HEK293 (cell line): ENCODE data around the gene DCC.

Source experiments
- ATF2 ChIP-seq: fragments of 450-650 bp; formaldehyde crosslinking; IDR thresholded peaks from 2 replicates; pipeline ENCODE4 v1.5.1; 2016; ENCODE audit warnings: missing biosample characterization, missing genetic modification characterization, low read depth
- CTCF ChIP-seq: fragments of 450-650 bp; formaldehyde crosslinking; IDR thresholded peaks from 2 replicates; pipeline ENCODE4 v1.5.1; 2016; ENCODE audit warnings: missing biosample characterization, missing genetic modification characterization
- HOXA7 ChIP-seq: sonication (generic); formaldehyde crosslinking; IDR thresholded peaks from 2 replicates; pipeline ENCODE4 v1.8.1; 2022; ENCODE audit warnings: missing genetic modification reagents, borderline replicate concordance
- PRDM10 ChIP-seq: fragments of 450-650 bp; formaldehyde crosslinking; IDR thresholded peaks from 2 replicates; pipeline ENCODE4 v1.5.1; 2016; ENCODE audit warnings: missing biosample characterization, missing genetic modification characterization
- TCF7L2 ChIP-seq: IDR thresholded peaks from 2 replicates; pipeline ENCODE4 v1.6.1; 2011; ENCODE audit warnings: low read depth, mild to moderate bottlenecking, inconsistent platforms, low read length, moderate library complexity, borderline replicate concordance
- TRIM28 ChIP-seq: IDR thresholded peaks from 2 replicates; pipeline ENCODE4 v1.6.1; 2011; ENCODE audit warnings: low read length, control low read depth, borderline replicate concordance
- ZBTB11 ChIP-seq: fragments of 450-650 bp; formaldehyde crosslinking; conservative IDR thresholded peaks from 2 replicates; pipeline ENCODE4 v1.5.1; 2016; ENCODE audit warnings: low read depth, missing biosample characterization, missing genetic modification characterization
- ZIC2 ChIP-seq: fragments of 450-650 bp; formaldehyde crosslinking; IDR thresholded peaks from 2 replicates; pipeline ENCODE4 v1.5.1; 2016; ENCODE audit warnings: missing biosample characterization, missing genetic modification characterization
- ZNF157 ChIP-seq: fragments of 450-650 bp; formaldehyde crosslinking; IDR thresholded peaks from 2 replicates; pipeline ENCODE4 v1.5.1; 2016; ENCODE audit warnings: missing biosample characterization, missing genetic modification characterization
- ZNF175 ChIP-seq: fragments of 450-650 bp; formaldehyde crosslinking; IDR thresholded peaks from 2 replicates; pipeline ENCODE4 v1.5.1; 2016; ENCODE audit warnings: missing biosample characterization, missing genetic modification characterization
- ZNF211 ChIP-seq: fragments of 450-650 bp; formaldehyde crosslinking; IDR thresholded peaks from 2 replicates; pipeline ENCODE4 v1.5.1; 2016; ENCODE audit warnings: low read depth, missing biosample characterization, missing genetic modification characterization
- ZNF473 ChIP-seq: fragments of 450-650 bp; formaldehyde crosslinking; IDR thresholded peaks from 2 replicates; pipeline ENCODE4 v1.5.1; 2017; ENCODE audit warnings: missing biosample characterization, missing genetic modification characterization
- ZNF645 ChIP-seq: fragments of 450-650 bp; formaldehyde crosslinking; IDR thresholded peaks from 2 replicates; pipeline ENCODE4; 2016; ENCODE audit warnings: missing biosample characterization, missing genetic modification characterization
- ZNF692 ChIP-seq: fragments of 450-650 bp; formaldehyde crosslinking; IDR thresholded peaks from 2 replicates; pipeline ENCODE4 v1.5.1; 2016; ENCODE audit warnings: missing biosample characterization, missing genetic modification characterization

- TF ChIP-seq PRDM10 (tag by site-specific recombination) (no peak), ZNF473 (tag by site-specific recombination) (no peak), ZIC2 (no peak), CTCF (no peak), HOXA7 (no peak), TRIM28 (no peak), TCF7L2 (no peak), ZBTB11 (tag by site-specific recombination) (no peak), ZNF157 (no peak), ZNF692 (no peak), ZNF645 (tag by site-specific recombination) (no peak), ZNF175 (tag by site-specific recombination) (no peak), ATF2 (tag by site-specific recombination) (no peak), ZNF211 (tag by site-specific recombination) (no peak)
Observed at GRCh38 chr18:52422985-52423601, 83.1 kb downstream of the DCC start.
